SKM-1 treated with dmso at 0.1 percent for 144 hours (cell line): Measurements from ENCODE around the gene ITGB1.
"Not testable (repeated sequence)": the region's sequence is repeated elsewhere in the genome, so short reads cannot be mapped to it uniquely, and the experiment has no call there.

Source experiments
- DNase-seq: peaks from one replicate; lab custom pipeline; 2025; ENCODE audit not compliant: unreplicated experiment; lab: John Stamatoyannopoulos, UW

ITGB1 gene

GRCh38 chr10:32938554-32939061 lies 19.4 kb downstream of the ITGB1 start:
- no peak for DNase-seq

GRCh38 chr10:32937911-32938424 lies 20.1 kb downstream of the ITGB1 start:
- no peak for DNase-seq

- no peak for DNase-seq
Measured at GRCh38 chr10:32932225-32932729, 25.8 kb downstream of the ITGB1 start.

- DNase-seq: no peak
Measured at GRCh38 chr10:32931593-32931992, 26.4 kb downstream of the ITGB1 start.

GRCh38 chr10:32930036-32930435 lies 28.0 kb downstream of the ITGB1 start:
- DNase-seq: no peak

- no peak for DNase-seq
Measured at GRCh38 chr10:32929634-32930033, 28.4 kb downstream of the ITGB1 start.

GRCh38 chr10:32927750-32928149 lies 30.3 kb downstream of the ITGB1 start:
- no peak for DNase-seq

GRCh38 chr10:32923849-32924248 lies 34.2 kb downstream of the ITGB1 start:
- no peak for DNase-seq

GRCh38 chr10:32923134-32923533 lies 34.9 kb downstream of the ITGB1 start:
- DNase-seq: no peak

GRCh38 chr10:32922170-32922569 lies 35.9 kb downstream of the ITGB1 start:
- DNase-seq: no peak

GRCh38 chr10:32917817-32918216 lies 40.2 kb downstream of the ITGB1 start:
- not testable (repeated sequence) for DNase-seq

GRCh38 chr10:32911285-32912016 lies 46.6 kb downstream of the ITGB1 start:
- DNase-seq: no peak

GRCh38 chr10:32909970-32910369 lies 48.1 kb downstream of the ITGB1 start:
- DNase-seq: not testable (repeated sequence)

GRCh38 chr10:32909456-32909855 lies 48.6 kb downstream of the ITGB1 start:
- DNase-seq: no peak

- no peak for DNase-seq
Measured at GRCh38 chr10:32906595-32906994, 51.4 kb downstream of the ITGB1 start.

GRCh38 chr10:32905466-32905865 lies 52.6 kb downstream of the ITGB1 start:
- DNase-seq: no peak

GRCh38 chr10:32901815-32902214 lies 56.2 kb downstream of the ITGB1 start:
- DNase-seq: no peak

GRCh38 chr10:32895200-32895968 lies 62.6 kb downstream of the ITGB1 start:
- not testable (repeated sequence) for DNase-seq

GRCh38 chr10:32893916-32894664 lies 63.9 kb downstream of the ITGB1 start:
- no peak for DNase-seq

GRCh38 chr10:32893434-32893833 lies 64.6 kb downstream of the ITGB1 start:
- DNase-seq: no peak

- no peak for DNase-seq
Measured at GRCh38 chr10:32891261-32891660, 66.8 kb downstream of the ITGB1 start.
